ENCODE measurements around the gene NXPH3.

Gene NXPH3

DNA sequence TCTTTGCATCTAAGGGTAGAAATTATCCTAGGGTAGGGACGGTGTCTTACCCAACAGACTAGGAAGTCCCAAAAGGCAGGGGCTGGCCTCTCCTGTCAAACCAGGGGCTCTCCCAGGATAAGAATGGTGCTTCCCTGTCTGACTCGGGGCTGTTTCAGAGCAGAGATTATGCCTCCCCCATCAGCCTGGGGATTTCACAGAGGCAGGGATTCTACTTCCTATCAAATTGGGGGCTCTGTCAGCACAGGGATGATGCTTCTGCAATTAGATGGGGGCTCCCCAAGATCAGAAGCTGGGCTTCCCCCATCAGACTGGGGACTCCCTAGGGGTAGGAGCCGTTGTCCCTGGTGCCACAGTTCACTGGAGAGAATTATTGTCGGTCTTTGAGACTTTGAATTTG is 2.3 kb downstream of the NXPH3 start:
- peak overlapping the region; percentile 88 to 89 for H3K9ac ChIP-seq (ENCODE audit: low read length in 2 of 2)
- peaks cover 0 to 3% of the 10 kb centered on the region in 2 donors for H3K27me3 ChIP-seq (ENCODE audit: control insufficient read depth in 1 of 2, insufficient read depth in 2 of 2, low read length in 2 of 2)
- H3K9me3 ChIP-seq (ENCODE audit: control insufficient read depth in 2 of 2, low read length in 2 of 2) = no peaks in the 10 kb centered on the region
- H3K4me1 ChIP-seq (ENCODE audit: control insufficient read depth, insufficient read depth, low read length) = peaks cover 60% of the 10 kb centered on the region
- H3K4me3 ChIP-seq (ENCODE audit: low read length in 2 of 2) = peak overlapping the region; percentile 88
- H3K27ac ChIP-seq (ENCODE audit: low read length) = peak overlapping the region; percentile 87
- peaks cover 6 to 7% of the 10 kb centered on the region in 2 donors for H3K36me3 ChIP-seq (ENCODE audit: control insufficient read depth in 2 of 2, insufficient read depth in 2 of 2, low read length in 2 of 2)

DNA sequence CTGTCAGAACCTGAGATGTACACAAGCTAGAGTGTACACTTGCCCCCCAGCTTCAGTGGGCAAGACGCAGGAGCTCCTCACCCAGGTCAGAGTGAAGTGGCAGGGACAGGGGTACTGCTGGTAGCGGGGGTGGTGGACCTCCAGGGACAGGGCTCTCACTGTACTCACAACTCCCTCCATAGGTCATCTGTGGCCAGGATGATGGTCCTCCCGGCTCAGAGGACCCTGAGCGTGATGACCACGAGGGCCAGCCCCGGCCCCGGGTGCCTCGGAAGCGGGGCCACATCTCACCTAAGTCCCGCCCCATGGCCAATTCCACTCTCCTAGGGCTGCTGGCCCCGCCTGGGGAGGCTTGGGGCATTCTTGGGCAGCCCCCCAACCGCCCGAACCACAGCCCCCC is 2.7 kb downstream of the NXPH3 start:
- Histone ChIP-seq H3K9ac (ENCODE audit: low read length in 2 of 2) (peak overlapping the region in 1 of 2 donors; percentile 88), H3K4me3 (ENCODE audit: low read length in 2 of 2) (peak overlapping the region; percentile 88), H3K36me3 (ENCODE audit: control insufficient read depth in 2 of 2, insufficient read depth in 2 of 2, low read length in 2 of 2) (peaks cover 6 to 7% of the 10 kb centered on the region in 2 donors), H3K9me3 (ENCODE audit: control insufficient read depth in 2 of 2, low read length in 2 of 2) (no peaks in the 10 kb centered on the region), H3K27me3 (ENCODE audit: control insufficient read depth in 1 of 2, insufficient read depth in 2 of 2, low read length in 2 of 2) (peaks cover 0 to 3% of the 10 kb centered on the region in 2 donors), H3K4me1 (ENCODE audit: control insufficient read depth, insufficient read depth, low read length) (peaks cover 60% of the 10 kb centered on the region), H3K27ac (ENCODE audit: low read length) (no peak overlapping the region)

- no peak overlapping the region for H3K27ac ChIP-seq (ENCODE audit: low read length)
- H3K27me3 ChIP-seq (ENCODE audit: control insufficient read depth in 1 of 2, insufficient read depth in 2 of 2, low read length in 2 of 2) = peaks cover 0 to 1% of the 10 kb centered on the region in 2 donors
- H3K36me3 ChIP-seq (ENCODE audit: control insufficient read depth in 2 of 2, insufficient read depth in 2 of 2, low read length in 2 of 2) = peaks cover 6 to 7% of the 10 kb centered on the region in 2 donors
- H3K9ac ChIP-seq (ENCODE audit: low read length in 2 of 2) = no peak overlapping the region
- H3K4me1 ChIP-seq (ENCODE audit: control insufficient read depth, insufficient read depth, low read length) = peaks cover 56% of the 10 kb centered on the region
- H3K9me3 ChIP-seq (ENCODE audit: control insufficient read depth in 2 of 2, low read length in 2 of 2) = no peaks in the 10 kb centered on the region
- no peak overlapping the region for H3K4me3 ChIP-seq (ENCODE audit: low read length in 2 of 2)
These were observed 3.4 kb downstream of the NXPH3 start for GRCh38 chr17:49578952-49579500.

DNA sequence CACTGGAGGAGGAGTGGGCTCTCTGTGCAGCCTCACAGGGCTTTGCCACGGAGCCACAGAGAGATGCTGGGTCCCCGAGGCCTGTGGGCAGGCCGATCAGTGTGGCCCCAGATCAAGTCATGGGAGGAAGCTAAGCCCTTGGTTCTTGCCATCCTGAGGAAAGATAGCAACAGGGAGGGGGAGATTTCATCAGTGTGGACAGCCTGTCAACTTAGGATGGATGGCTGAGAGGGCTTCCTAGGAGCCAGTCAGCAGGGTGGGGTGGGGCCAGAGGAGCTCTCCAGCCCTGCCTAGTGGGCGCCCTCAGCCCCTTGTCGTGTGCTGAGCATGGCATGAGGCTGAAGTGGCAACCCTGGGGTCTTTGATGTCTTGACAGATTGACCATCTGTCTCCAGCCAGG is 3.9 kb downstream of the NXPH3 start:
- Histone ChIP-seq H3K36me3 (ENCODE audit: control insufficient read depth in 2 of 2, insufficient read depth in 2 of 2, low read length in 2 of 2) (peaks cover 6 to 7% of the 10 kb centered on the region in 2 donors), H3K27ac (ENCODE audit: low read length) (no peak overlapping the region), H3K27me3 (ENCODE audit: control insufficient read depth in 1 of 2, insufficient read depth in 2 of 2, low read length in 2 of 2) (no peaks in the 10 kb centered on the region), H3K4me1 (ENCODE audit: control insufficient read depth, insufficient read depth, low read length) (peaks cover 51% of the 10 kb centered on the region), H3K9me3 (ENCODE audit: control insufficient read depth in 2 of 2, low read length in 2 of 2) (no peaks in the 10 kb centered on the region), H3K9ac (ENCODE audit: low read length in 2 of 2) (no peak overlapping the region), H3K4me3 (ENCODE audit: low read length in 2 of 2) (no peak overlapping the region)

DNA sequence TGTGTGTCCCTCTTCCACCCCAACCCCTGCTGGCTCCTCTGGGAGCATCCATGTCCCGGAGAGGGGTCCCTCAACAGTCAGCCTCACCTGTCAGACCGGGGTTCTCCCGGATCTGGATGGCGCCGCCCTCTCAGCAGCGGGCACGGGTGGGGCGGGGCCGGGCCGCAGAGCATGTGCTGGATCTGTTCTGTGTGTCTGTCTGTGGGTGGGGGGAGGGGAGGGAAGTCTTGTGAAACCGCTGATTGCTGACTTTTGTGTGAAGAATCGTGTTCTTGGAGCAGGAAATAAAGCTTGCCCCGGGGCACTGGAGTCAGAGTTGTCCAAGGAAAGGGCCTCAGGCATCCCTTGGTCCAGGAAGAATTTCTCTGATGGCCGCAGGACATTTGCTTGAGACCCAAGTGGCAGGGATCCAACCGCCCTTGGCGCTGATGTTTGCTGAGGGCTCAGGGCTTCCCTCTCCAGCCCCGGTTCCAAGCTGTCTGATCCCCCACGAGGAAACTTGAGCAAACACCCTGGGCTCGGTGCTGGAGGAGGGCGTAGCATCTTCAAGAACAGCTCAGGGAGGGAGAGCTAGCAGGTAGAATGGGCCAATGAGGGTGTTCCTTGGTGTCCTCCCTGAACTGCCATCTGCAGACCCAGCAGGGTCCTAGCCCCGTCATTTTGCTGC is 4.5 kb downstream of the NXPH3 start:
- H3K27me3 ChIP-seq (ENCODE audit: control insufficient read depth in 1 of 2, insufficient read depth in 2 of 2, low read length in 2 of 2) = no peaks in the 10 kb centered on the region
- peaks cover 45% of the 10 kb centered on the region for H3K4me1 ChIP-seq (ENCODE audit: control insufficient read depth, insufficient read depth, low read length)
- H3K9me3 ChIP-seq (ENCODE audit: control insufficient read depth in 2 of 2, low read length in 2 of 2) = no peaks in the 10 kb centered on the region
- H3K36me3 ChIP-seq (ENCODE audit: control insufficient read depth in 2 of 2, insufficient read depth in 2 of 2, low read length in 2 of 2) = peaks cover 6 to 7% of the 10 kb centered on the region in 2 donors
- H3K4me3 ChIP-seq (ENCODE audit: low read length in 2 of 2) = no peak overlapping the region
- H3K27ac ChIP-seq (ENCODE audit: low read length) = no peak overlapping the region
- no peak overlapping the region for H3K9ac ChIP-seq (ENCODE audit: low read length in 2 of 2)

- Histone ChIP-seq H3K9ac (ENCODE audit: low read length in 2 of 2) (no peak overlapping the region), H3K36me3 (ENCODE audit: control insufficient read depth in 2 of 2, insufficient read depth in 2 of 2, low read length in 2 of 2) (peaks cover 6 to 7% of the 10 kb centered on the region in 2 donors), H3K4me1 (ENCODE audit: control insufficient read depth, insufficient read depth, low read length) (peaks cover 38% of the 10 kb centered on the region), H3K9me3 (ENCODE audit: control insufficient read depth in 2 of 2, low read length in 2 of 2) (no peaks in the 10 kb centered on the region), H3K27ac (ENCODE audit: low read length) (no peak overlapping the region), H3K4me3 (ENCODE audit: low read length in 2 of 2) (no peak overlapping the region), H3K27me3 (ENCODE audit: control insufficient read depth in 1 of 2, insufficient read depth in 2 of 2, low read length in 2 of 2) (no peaks in the 10 kb centered on the region)
These were observed 5.4 kb downstream of the NXPH3 start for GRCh38 chr17:49580981-49581647.

DNA sequence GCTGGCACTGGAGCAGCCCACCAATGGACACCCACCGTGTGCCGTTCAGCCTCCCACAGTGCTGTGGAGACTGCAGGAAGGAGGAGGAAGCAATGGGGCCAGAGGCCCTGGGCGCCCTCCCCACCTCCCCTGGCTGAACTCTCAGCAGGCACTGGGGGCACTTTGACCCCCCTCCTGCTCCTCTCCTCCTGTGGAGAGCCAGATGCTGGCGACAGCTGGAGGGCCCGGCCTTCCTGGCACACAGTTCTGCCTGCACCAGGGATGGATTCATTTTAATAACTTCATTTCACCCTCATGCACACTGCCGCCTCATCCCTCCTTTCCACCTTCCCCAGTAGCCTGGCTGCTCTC is 6.0 kb downstream of the NXPH3 start:
- Histone ChIP-seq H3K9me3 (ENCODE audit: control insufficient read depth in 2 of 2, low read length in 2 of 2) (no peaks in the 10 kb centered on the region), H3K36me3 (ENCODE audit: control insufficient read depth in 2 of 2, insufficient read depth in 2 of 2, low read length in 2 of 2) (peaks cover 6 to 7% of the 10 kb centered on the region in 2 donors), H3K27me3 (ENCODE audit: control insufficient read depth in 1 of 2, insufficient read depth in 2 of 2, low read length in 2 of 2) (no peaks in the 10 kb centered on the region), H3K4me3 (ENCODE audit: low read length in 2 of 2) (no peak overlapping the region), H3K9ac (ENCODE audit: low read length in 2 of 2) (no peak overlapping the region), H3K4me1 (ENCODE audit: control insufficient read depth, insufficient read depth, low read length) (peaks cover 33% of the 10 kb centered on the region), H3K27ac (ENCODE audit: low read length) (no peak overlapping the region)

DNA sequence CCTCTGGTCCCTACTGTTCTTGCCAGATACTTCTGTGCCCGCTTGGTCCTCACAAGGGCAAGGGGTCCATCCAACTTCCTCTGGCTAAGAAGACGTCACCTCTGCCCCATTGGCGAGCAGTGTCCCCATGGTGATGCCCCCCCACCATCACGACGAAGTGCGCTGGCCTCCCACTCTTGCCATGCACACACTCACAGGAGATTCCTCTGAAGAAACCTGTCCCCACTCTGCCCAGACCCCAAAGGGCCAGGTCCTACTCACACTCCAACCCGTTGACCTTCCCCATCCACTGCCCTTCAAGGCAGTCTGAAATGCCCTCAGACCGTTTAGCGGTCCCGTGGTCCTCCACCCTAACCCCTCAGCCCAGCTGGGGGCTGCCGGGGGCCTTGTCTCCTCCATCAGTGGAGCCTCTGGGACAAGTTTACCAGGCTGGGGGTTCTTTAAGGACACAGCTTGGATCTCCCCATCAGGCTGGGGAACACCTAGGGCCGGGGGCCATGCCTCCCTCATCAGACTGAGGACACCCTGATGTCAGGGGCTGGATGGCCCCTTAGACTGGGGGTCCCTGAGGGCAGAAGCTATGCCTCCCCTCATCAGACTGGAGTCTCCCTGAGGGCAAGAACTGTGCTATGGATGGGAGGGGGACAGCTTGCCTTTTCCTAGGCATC is 6.5 kb downstream of the NXPH3 start:
- Histone ChIP-seq H3K36me3 (ENCODE audit: control insufficient read depth in 2 of 2, insufficient read depth in 2 of 2, low read length in 2 of 2) (peaks cover 6 to 7% of the 10 kb centered on the region in 2 donors), H3K9me3 (ENCODE audit: control insufficient read depth in 2 of 2, low read length in 2 of 2) (no peaks in the 10 kb centered on the region), H3K4me1 (ENCODE audit: control insufficient read depth, insufficient read depth, low read length) (peaks cover 28% of the 10 kb centered on the region), H3K27ac (ENCODE audit: low read length) (no peak overlapping the region), H3K4me3 (ENCODE audit: low read length in 2 of 2) (no peak overlapping the region), H3K9ac (ENCODE audit: low read length in 2 of 2) (no peak overlapping the region), H3K27me3 (ENCODE audit: control insufficient read depth in 1 of 2, insufficient read depth in 2 of 2, low read length in 2 of 2) (no peaks in the 10 kb centered on the region)

- Histone ChIP-seq H3K27ac (ENCODE audit: low read length) (no peak overlapping the region), H3K36me3 (ENCODE audit: control insufficient read depth in 2 of 2, insufficient read depth in 2 of 2, low read length in 2 of 2) (peaks cover 6 to 7% of the 10 kb centered on the region in 2 donors), H3K9ac (ENCODE audit: low read length in 2 of 2) (no peak overlapping the region), H3K4me3 (ENCODE audit: low read length in 2 of 2) (no peak overlapping the region), H3K27me3 (ENCODE audit: control insufficient read depth in 1 of 2, insufficient read depth in 2 of 2, low read length in 2 of 2) (no peaks in the 10 kb centered on the region), H3K9me3 (ENCODE audit: control insufficient read depth in 2 of 2, low read length in 2 of 2) (no peaks in the 10 kb centered on the region), H3K4me1 (ENCODE audit: control insufficient read depth, insufficient read depth, low read length) (peaks cover 22% of the 10 kb centered on the region)
These were observed 7.1 kb downstream of the NXPH3 start for GRCh38 chr17:49582789-49583188.

GRCh38 chr17:49583226-49583625 is 7.6 kb downstream of the NXPH3 start:
- no peak overlapping the region for H3K27ac ChIP-seq (ENCODE audit: low read length)
- no peaks in the 10 kb centered on the region for H3K9me3 ChIP-seq (ENCODE audit: control insufficient read depth in 2 of 2, low read length in 2 of 2)
- peaks cover 18% of the 10 kb centered on the region for H3K4me1 ChIP-seq (ENCODE audit: control insufficient read depth, insufficient read depth, low read length)
- no peak overlapping the region for H3K9ac ChIP-seq (ENCODE audit: low read length in 2 of 2)
- H3K27me3 ChIP-seq (ENCODE audit: control insufficient read depth in 1 of 2, insufficient read depth in 2 of 2, low read length in 2 of 2) = no peaks in the 10 kb centered on the region
- H3K36me3 ChIP-seq (ENCODE audit: control insufficient read depth in 2 of 2, insufficient read depth in 2 of 2, low read length in 2 of 2) = peaks cover 6 to 7% of the 10 kb centered on the region in 2 donors
- no peak overlapping the region for H3K4me3 ChIP-seq (ENCODE audit: low read length in 2 of 2)
